HG02759 (cell line): ENCODE data around the gene ARHGDIA.

Experiments
- ATAC-seq: cut with Tn5 transposase; IDR thresholded peaks from one replicate; pipeline ENCODE4 v1.9.1; 2021; ENCODE audit warnings: mild to moderate bottlenecking, moderate library complexity; ENCODE audit not compliant: unreplicated experiment

The ARHGDIA gene

DNA sequence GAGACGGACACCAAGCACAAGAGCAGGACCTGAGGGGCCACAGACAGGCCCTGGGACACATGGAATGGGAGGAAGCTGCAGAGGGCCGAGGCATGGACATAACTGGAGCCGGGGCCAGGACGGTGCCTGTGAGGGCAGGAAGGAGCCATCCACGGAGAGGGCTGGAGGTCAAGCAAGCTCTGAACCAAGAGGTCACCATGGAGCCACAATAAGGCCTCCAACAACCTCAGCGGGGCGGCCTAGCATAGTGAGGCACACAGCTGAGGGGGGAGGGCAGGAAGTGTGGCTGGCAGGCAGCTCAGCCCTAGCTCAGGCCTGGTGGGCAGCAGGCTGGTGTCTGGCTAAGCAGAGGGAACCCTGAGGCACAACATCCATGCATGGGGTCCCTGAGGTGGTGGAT lies 42.5 kb downstream of the ARHGDIA start:
- no peak for ATAC-seq

DNA sequence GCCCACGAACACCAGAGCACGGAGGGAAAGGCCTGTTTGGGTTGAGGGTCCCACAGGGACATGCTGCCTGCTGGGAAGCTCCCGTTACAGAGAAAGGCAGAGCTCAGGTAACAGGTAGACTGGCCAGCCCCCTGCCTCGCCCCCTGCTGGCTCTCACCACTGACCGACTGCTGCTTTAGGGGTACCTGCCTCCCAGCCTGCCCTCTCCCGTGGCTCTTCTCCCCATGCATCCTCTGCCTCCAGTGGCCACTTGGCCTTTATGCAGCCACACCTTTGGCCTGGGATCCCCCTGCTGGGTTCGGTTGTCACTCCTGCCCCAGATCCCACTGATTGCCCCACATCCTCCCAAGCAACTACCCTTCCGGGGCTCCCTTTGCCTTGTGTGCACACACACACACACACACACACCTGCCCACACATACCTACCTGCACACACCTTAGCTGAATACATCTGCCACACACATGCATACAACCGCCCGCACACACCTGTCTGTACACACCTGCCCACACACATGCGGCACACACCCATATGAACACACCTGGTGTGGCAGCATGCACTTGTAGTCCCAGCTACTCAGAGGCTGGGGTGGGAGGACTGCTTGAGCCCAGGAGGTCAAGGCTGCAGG lies 45.2 kb downstream of the ARHGDIA start:
- ATAC-seq = no peak

DNA sequence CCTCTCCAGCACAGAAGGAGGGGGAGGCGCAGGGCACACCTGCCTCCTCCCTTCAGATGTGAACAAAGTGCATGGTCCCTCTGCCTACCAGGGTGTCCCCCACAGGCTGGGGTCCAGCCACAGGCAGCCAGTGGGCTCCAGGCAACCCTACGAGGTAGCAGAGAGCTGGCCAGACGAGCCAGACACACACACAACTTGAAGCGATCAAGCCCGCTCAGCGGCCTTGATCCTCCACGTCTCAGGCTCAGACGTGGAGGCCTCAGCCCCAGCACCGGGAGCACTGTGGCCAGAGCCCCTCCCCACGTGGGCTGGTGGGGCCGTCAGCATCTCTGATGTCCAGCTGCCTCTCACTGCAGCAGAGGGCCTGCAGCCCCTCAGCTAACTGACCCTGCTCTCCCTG lies 46.5 kb downstream of the ARHGDIA start:
- no peak for ATAC-seq

DNA sequence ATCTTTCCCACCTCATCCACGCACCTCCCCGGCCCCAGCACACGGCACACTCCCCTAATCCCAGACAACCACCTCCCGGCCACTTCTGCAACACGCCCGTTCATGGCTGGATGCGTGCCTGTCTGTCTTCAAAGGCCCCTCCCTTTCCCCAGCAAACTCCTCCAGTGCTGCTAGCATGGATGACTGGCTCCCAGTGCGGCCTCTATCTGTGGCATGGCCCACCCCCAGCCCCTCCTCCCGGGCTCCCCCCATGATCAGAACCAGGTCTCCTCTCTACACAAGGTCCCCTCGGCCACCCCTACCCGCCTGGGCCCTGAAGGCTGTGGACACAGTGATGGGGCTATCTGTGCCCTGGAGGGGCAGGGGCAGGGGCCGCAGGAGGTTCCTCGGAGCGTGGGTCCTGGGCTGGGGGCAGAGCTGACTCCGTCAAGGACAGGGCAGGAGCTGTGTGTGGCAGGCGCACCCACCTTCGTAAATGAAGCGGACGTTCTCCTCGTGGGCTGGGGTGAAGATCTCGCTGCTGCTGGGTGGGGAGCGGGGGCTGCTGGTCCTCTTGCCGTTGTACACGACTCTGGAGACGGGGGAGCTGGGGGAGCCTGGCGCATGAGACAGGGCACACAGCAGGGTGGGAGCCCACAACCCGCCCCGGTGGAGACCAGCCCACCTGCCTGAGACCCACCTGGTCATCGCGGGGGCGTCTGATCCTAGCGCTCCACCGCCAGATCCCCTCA lies 47.2 kb downstream of the ARHGDIA start:
- no peak for ATAC-seq

DNA sequence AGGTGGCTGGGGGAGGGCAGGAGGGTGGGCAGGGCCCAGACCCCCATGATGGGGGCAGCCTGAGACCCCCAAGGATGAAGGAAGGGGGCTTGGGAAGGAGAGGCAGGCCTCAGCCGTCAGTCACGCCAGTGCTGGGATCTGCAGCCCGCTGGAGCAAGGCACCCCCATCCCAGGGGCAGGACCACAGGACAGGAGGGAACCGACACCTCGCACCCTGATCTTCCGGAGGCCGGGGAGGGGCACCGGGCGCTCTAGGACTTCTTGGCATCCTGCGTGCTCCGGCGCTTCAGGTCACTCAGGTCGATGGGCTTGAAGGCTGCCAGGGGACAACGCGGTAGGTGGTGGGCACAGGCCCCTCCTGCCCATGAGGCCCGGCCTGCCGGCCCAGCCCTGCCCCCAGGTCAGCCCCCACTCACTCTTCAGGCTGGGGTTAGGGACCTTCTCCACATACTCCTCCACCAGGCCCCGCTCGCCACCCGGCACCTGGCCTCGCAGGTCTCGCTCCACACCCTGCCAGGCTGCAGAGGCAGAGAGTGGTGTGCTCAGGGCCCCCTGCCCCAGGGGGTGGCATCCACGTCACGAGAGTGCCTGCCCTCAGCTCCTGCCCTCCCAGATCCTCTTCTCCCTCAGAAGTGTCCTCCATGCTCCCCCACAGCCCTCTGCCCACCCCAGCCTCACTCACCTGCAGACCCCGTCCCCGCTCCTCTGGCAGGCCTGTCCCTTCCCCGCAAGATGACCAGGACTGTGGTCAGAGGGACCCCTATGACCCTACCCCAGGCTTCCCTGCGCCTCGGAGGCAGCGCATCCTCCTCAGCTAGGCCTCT lies 47.9 kb downstream of the ARHGDIA start:
- ATAC-seq = no peak

DNA sequence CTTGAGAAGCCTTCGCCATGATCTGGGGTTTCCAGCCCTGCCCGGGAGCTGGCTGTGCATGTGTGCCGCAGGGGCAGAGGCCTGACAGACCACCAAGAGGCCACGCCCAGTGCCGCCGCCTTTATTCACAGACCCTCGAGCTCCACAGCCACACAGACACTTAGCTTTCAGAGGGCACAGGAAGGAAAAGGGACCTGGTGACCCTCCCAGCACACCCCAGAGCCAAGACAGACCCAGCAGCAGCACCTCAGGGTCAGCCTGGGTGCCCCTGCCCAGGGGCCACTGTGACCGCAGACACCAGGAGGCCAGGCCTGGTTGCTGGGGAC lies 48.9 kb downstream of the ARHGDIA start:
- no peak for ATAC-seq

DNA sequence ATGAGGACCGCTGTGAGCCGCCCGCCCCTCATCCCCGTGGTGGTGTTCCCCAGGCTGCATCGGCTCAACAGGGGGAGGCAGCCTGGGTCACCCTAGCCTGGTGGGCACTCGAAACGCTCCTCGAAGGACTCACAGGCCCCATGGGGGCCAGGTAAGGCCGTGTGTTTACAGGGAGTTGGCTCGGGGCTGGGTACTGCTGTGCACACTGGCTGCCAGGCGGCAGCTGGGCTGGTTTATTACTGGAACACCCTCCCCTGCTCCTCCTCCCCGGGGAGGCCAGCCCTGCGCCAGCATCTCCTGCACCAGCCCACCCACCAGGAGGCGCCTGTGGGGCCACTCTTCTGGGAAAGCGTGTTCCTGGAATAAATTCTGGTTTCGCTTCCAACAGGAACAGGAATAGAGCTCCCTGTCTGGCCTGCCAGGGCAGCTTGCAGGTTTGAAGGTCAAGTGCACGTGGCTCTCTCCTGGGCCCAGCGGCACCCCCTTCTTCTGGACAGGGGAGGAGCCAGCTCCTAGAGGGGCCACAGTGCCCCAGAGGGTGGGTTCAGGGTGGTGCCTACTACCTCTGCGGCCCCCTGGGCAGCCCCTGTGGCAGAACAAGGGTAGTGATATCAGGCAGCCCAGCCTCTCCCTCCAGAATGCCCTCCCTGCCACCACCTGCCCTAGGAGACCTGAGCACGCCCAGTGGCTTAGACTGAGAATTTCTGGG lies 49.4 kb downstream of the ARHGDIA start:
- ATAC-seq = no peak

DNA sequence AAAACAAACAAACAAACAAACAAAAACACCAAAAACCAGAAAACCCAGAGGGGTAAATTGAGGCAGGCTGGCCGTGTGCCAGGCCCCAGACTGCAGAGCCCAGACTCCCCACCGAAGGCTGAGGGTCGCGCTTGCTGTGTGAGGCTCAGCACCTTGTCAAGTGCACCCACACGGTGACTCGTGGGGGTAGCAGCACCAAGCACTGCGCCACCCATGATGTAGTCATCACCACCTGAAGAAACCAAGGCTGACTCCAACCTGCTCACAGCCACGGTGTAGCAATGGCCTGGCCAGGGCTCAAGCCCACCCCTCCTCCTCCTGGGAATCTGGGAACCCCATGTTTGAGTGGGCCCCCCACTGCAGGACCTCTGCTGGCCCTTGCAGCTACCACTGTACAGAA lies 50.0 kb downstream of the ARHGDIA start:
- no peak for ATAC-seq

DNA sequence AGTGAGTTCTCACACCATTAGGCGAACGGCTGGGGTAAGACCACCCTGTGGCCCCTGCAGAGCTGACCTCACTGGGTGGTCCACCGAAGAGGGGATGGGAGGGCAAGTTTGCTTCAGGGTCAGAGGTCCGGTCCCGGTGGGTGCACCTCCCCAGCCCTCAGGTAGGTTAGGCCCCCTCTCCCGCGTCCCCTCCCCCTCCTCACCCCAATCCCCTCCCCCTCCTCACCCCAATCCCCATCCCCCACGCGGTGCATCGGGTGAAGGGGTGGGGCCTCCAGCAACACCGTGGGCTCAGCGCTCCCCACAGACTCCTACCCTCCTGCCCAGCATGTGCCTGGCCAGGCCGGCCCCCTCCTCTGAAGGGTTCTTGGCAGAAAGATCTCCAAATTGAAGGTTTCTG lies 51.4 kb downstream of the ARHGDIA start:
- no peak for ATAC-seq

DNA sequence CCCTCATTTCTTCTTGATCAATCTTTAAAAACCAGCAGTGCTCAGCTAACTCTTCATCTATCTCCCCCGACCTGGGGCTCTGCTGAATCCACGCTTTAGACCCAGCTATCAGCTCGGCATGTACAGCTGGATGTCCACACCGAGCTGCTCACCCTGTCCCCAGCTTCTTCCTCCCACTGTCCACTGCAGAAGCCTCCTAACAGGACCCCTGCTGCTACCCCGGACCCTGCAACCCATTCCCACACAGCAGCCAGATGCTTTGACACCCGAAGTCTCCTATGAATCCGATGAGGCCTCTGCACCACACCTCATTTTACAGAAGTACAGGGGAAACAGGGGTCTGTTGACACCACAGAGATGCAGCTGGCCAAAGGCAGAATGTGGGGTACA lies 53.4 kb downstream of the ARHGDIA start:
- no peak for ATAC-seq
